Neural progenitor cell (in vitro differentiated cells): ENCODE data around the gene STX17.

ENCODE experiments used
- CTCF ChIP-seq: fragments of 200-600 bp; sonication (generic); IDR thresholded peaks from 2 replicates; pipeline ENCODE4 v1.5.1; 2017; ENCODE audit warnings: antibody characterized with exemption, mild to moderate bottlenecking
- EZH2 ChIP-seq: fragments of 200-600 bp; sonication (generic); IDR thresholded peaks from 2 replicates; pipeline ENCODE4 v1.6.1; 2017; ENCODE audit warnings: antibody characterized with exemption, mild to moderate bottlenecking, moderate library complexity

DNA sequence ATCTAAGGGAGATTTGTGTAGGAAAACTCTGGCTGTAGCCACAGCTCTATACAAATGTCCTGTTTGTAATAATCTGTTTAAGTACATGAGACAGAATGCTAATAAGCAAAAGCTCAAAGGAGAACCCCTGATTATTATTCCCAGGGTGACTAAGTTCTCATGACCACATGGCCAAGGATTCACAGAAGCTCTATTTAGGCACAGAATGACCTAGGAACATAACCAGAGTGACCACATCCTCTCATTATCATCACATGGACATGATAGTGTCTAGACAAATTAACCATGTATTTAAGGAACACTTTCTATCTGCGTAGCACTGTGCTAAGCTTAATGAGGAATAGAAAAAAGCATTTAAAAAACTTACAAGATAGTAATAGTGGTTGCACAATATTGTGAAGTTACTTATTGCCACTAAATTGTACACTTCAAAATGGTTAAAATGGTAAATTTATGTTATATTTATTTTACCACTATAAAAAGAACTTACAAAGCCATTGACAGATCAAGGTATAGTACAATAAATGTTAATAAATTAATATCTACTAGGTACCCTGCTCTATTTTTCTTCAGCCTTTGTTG lies 56.3 kb downstream of the STX17 start:
- TF ChIP-seq CTCF (no peak), EZH2 (no peak)
